ENCODE results near the gene CAMK1. TPM values are rescaled to one million over a fixed set of nuclear protein-coding genes. Genes with fewer than 3 reads are reported as not detected.

The CAMK1 gene
- total and polyA plus RNA-seq, 2 donors (not counting 3 experiments of a cell fraction or from before 2014, with no cell fraction given): 23.5 to 28.4 TPM

GRCh38 chr3:9806688-9807589 lies 37.2 kb upstream of the CAMK1 start:
- FAIRE-seq (no peak), DNase-seq (ENCODE audit: low read depth, low spot score) (no peak)
- ChIA-PET CTCF (interaction anchor here (2.8 kb wide), 1 partner anchor 140 kb away, joined by 12 read pairs; no protein-coding TSS in a partner anchor), POLR2A (no interaction called here)
- H3K4me2 ChIP-seq (ENCODE audit: insufficient read depth, low read length): no peak overlapping the region
- no peak overlapping the region for H3K9ac ChIP-seq (replicated peaks; ENCODE audit: extremely low read depth, insufficient read depth, low read length)
- no peak overlapping the region for H2AFZ ChIP-seq (ENCODE audit: low read depth, low read length)
- dilution Hi-C loops (cut with MboI; ENCODE audit: extremely low pct_ligation_motif_present, low sequenced_read_pairs): no loop called here
- TF ChIP-seq POLR2A (IDR thresholded peaks at IDR 0.05; ENCODE audit: low read depth, low read length) (no peak), FOS (IDR thresholded peaks at IDR 0.05; ENCODE audit: borderline replicate concordance, insufficient read depth, low read length) (no peak), MYC (IDR thresholded peaks at IDR 0.05; ENCODE audit: low read depth, low read length) (no peak), EZH2 (IDR thresholded peaks at IDR 0.05; ENCODE audit: borderline replicate concordance, low read depth, low read length, severe bottlenecking) (no peak), POLR2AphosphoS5 (IDR thresholded peaks at IDR 0.05; ENCODE audit: insufficient read depth, low read depth, low read length) (no peak), JUN (IDR thresholded peaks at IDR 0.05; ENCODE audit: borderline replicate concordance, insufficient read depth, insufficient read length, low read depth) (no peak), GATA2 (IDR thresholded peaks at IDR 0.05; ENCODE audit: insufficient read depth, insufficient read length, low read depth, low read length) (no peak)
- TF ChIP-seq, protein P1, sequence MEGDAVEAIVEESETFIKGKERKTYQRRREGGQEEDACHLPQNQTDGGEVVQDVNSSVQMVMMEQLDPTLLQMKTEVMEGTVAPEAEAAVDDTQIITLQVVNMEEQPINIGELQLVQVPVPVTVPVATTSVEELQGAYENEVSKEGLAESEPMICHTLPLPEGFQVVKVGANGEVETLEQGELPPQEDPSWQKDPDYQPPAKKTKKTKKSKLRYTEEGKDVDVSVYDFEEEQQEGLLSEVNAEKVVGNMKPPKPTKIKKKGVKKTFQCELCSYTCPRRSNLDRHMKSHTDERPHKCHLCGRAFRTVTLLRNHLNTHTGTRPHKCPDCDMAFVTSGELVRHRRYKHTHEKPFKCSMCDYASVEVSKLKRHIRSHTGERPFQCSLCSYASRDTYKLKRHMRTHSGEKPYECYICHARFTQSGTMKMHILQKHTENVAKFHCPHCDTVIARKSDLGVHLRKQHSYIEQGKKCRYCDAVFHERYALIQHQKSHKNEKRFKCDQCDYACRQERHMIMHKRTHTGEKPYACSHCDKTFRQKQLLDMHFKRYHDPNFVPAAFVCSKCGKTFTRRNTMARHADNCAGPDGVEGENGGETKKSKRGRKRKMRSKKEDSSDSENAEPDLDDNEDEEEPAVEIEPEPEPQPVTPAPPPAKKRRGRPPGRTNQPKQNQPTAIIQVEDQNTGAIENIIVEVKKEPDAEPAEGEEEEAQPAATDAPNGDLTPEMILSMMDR (IDR thresholded peaks at IDR 0.05; ENCODE audit: extremely low read depth in 1 of 2, insufficient read depth in 1 of 2, low read depth in 1 of 2, low read length in 2 of 2): no peak
- TF ChIP-seq, protein P2, sequence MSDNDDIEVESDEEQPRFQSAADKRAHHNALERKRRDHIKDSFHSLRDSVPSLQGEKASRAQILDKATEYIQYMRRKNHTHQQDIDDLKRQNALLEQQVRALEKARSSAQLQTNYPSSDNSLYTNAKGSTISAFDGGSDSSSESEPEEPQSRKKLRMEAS (IDR thresholded peaks at IDR 0.05; ENCODE audit: insufficient read depth, insufficient read length): no peak
- H3K27ac ChIP-seq (ENCODE audit: insufficient read depth, low read depth, low read length): no peak overlapping the region
- H3K4me1 ChIP-seq (ENCODE audit: control insufficient read depth, extremely low read depth, insufficient read depth, low read length): peaks cover 12% of the 10 kb centered on the region
- no peaks in the 10 kb centered on the region for H4K20me1 ChIP-seq (replicated peaks; ENCODE audit: control insufficient read depth, extremely low read depth, insufficient read depth, low read length)
- H3K36me3 ChIP-seq (ENCODE audit: control insufficient read depth in 2 of 2, extremely low read depth in 1 of 2, insufficient read depth in 2 of 2, low read length in 2 of 2): peaks cover 20 to 38% of the 10 kb centered on the region in 2 experiments
- BruUV-seq (replicated peaks): TSS peak; percentile 72
- H3K4me3 ChIP-seq (replicated peaks in 1 of 3; ENCODE audit: insufficient read depth in 1 of 3, low read depth in 1 of 3, low read length in 3 of 3): no peak overlapping the region
- H3K79me2 ChIP-seq (ENCODE audit: control insufficient read depth, insufficient read depth, low read length): no peaks in the 10 kb centered on the region
- H3K9me3 ChIP-seq (replicated peaks; ENCODE audit: control insufficient read depth, insufficient read depth, low read length): no peaks in the 10 kb centered on the region
- no peaks in the 10 kb centered on the region for H3K27me3 ChIP-seq (ENCODE audit: control insufficient read depth in 2 of 2, insufficient read depth in 2 of 2, low read length in 2 of 2)
- no peaks in the 10 kb centered on the region for H3K9me1 ChIP-seq (replicated peaks; ENCODE audit: control insufficient read depth, extremely low read depth, insufficient read depth, low read length)
- intact Hi-C loops (cut with micrococcal nuclease): loop anchor here (10.0 kb wide), 1 partner anchor 302 kb away; no protein-coding TSS in a partner anchor
